GM06990 (cell line): Measurements from ENCODE around the gene G6PC3.

Experiments used
- DNase-seq: peaks from one replicate; pipeline ENCODE4 v3.0.0-alpha.2; 2011; ENCODE audit not compliant: insufficient read length; ENCODE audit errors: extremely low read depth
- H3K27me3 ChIP-seq: replicated peaks from 2 replicates; pipeline ENCODE4 v1.6.0; 2011; ENCODE audit warnings: low read length; ENCODE audit not compliant: control insufficient read depth, insufficient read depth
- H3K36me3 ChIP-seq: 2 replicates; pipeline ENCODE4 v1.5.1; 2011; ENCODE audit warnings: low read length; ENCODE audit not compliant: control insufficient read depth, insufficient read depth
- H3K4me3 ChIP-seq: replicated peaks from 2 replicates; pipeline ENCODE4 v1.5.1; 2011; ENCODE audit warnings: low read depth, mild to moderate bottlenecking, control low read depth, low read length
- TF ChIP-seq, protein P1 (sequence below): IDR thresholded peaks from 2 replicates; pipeline ENCODE4 v1.5.1; 2011; ENCODE audit warnings: low read length, control low read depth, mild to moderate bottlenecking, inconsistent platforms; ENCODE audit not compliant: insufficient read depth, poor library complexity, severe bottlenecking

The G6PC3 gene

DNA sequence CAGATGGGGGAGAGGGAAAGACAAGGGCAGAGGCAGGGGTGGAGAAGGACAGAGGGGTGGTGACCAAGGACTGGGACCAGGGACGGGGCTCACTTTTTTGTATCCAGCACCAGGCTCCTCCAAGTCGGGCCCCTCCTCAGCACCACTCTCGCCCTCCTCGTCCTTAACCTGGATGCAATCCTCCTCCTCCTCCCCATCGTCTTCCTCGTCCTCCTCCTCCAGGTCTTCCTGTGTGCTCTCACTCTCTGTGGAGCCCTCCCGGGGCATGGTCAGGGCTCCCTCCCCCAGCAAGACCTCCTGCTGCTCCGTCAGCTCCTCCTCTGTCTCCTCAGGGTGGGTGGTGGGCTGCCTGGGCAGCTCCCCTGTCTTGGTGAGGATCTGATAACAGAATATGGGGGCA lies 16.8 kb downstream of the G6PC3 start:
- Histone ChIP-seq H3K36me3 (peaks cover 32% of the 10 kb centered on the region), H3K27me3 (no peaks in the 10 kb centered on the region), H3K4me3 (no peak overlapping the region)
- TF ChIP-seq, protein P1, sequence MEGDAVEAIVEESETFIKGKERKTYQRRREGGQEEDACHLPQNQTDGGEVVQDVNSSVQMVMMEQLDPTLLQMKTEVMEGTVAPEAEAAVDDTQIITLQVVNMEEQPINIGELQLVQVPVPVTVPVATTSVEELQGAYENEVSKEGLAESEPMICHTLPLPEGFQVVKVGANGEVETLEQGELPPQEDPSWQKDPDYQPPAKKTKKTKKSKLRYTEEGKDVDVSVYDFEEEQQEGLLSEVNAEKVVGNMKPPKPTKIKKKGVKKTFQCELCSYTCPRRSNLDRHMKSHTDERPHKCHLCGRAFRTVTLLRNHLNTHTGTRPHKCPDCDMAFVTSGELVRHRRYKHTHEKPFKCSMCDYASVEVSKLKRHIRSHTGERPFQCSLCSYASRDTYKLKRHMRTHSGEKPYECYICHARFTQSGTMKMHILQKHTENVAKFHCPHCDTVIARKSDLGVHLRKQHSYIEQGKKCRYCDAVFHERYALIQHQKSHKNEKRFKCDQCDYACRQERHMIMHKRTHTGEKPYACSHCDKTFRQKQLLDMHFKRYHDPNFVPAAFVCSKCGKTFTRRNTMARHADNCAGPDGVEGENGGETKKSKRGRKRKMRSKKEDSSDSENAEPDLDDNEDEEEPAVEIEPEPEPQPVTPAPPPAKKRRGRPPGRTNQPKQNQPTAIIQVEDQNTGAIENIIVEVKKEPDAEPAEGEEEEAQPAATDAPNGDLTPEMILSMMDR, result no peak
- DNase-seq, result no peak

DNA sequence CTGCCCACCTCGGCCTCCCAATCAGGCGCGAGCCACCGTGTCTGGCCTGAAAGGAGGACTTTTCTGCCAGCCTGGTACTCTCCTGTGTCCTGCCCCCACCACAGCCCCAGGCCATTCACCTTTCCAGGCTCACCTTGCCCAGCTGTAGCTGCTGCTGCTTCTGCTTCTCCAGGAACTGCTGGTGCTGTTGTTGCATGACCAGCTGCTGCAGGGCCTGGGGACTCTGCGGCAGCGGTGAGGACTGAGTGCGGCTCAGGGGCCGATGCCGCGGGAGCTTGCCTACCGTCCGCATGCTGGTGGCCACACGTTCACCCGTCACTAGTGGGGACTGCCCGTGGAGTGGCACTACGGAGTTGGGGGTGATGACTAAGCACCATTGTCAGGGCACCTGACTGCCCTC lies 17.7 kb downstream of the G6PC3 start:
- TF ChIP-seq, protein P1, result no peak
- no peaks in the 10 kb centered on the region for H3K27me3 ChIP-seq
- no peak for DNase-seq
- H3K36me3 ChIP-seq, result peaks cover 30% of the 10 kb centered on the region
- H3K4me3 ChIP-seq, result no peak overlapping the region

DNA sequence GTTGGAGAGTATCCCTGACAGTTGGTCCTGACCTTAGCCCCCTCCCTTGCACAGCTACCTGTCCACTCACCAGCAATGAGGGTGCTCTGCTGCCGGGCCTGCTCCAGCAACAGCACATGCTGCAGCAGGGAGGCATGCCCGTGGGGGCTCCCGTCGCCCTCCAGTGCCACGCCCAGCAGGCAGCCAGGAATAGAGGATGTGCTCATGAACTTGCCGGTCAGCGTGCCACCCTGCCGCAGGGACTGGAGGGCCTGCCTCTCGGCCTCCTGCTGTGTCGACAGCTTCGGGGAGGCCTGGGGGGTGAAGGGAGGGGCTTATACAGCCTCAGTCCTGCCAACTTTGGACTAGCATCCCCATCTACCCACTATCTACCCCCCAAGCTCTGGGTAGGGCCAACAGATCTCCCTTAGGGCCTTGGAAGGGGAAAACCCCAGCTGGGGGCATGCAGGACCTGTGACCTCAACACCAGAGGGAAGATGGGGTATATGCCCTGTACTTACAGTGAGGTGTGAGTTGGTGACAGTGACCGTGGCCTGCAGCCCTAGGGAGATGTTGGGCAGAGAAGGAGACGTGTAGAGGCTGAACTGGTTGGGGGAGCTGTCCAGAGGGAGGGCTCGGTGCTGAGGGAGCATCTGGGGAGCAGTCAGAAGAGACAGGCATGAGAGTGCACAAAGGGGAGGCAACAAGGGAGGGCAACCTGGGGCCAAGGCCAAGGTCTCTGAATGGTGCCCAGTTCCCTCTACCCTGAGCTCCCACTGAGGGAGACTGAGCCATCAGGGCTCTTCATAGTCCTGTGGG lies 20.9 kb downstream of the G6PC3 start:
- no peak for DNase-seq
- TF ChIP-seq, protein P1, result no peak
- Histone ChIP-seq H3K4me3 (no peak overlapping the region), H3K27me3 (no peaks in the 10 kb centered on the region), H3K36me3 (peaks cover 20% of the 10 kb centered on the region)

DNA sequence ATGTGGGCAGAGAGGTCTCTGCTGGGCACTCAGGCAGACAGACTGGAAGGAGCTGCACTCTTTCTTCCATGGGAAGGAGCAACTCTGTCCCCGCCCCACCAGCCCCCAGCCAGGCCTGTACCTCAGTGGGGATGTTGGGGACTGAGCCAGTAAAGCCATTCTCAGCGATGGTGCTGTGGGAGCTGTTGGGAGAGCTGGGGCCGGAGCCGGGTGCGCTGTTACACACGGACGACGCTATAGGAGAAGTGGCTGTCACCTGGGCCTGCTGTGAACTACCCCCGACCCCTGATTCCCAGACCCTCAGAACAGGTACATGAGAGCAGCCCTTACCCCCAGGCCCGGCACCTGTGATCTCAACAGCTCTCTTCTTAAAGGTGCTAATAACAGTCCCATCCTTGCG lies 21.5 kb downstream of the G6PC3 start:
- TF ChIP-seq, protein P1, result no peak
- no peak for DNase-seq
- H3K4me3 ChIP-seq, result no peak overlapping the region
- H3K27me3 ChIP-seq, result no peaks in the 10 kb centered on the region
- H3K36me3 ChIP-seq, result peaks cover 17% of the 10 kb centered on the region

DNA sequence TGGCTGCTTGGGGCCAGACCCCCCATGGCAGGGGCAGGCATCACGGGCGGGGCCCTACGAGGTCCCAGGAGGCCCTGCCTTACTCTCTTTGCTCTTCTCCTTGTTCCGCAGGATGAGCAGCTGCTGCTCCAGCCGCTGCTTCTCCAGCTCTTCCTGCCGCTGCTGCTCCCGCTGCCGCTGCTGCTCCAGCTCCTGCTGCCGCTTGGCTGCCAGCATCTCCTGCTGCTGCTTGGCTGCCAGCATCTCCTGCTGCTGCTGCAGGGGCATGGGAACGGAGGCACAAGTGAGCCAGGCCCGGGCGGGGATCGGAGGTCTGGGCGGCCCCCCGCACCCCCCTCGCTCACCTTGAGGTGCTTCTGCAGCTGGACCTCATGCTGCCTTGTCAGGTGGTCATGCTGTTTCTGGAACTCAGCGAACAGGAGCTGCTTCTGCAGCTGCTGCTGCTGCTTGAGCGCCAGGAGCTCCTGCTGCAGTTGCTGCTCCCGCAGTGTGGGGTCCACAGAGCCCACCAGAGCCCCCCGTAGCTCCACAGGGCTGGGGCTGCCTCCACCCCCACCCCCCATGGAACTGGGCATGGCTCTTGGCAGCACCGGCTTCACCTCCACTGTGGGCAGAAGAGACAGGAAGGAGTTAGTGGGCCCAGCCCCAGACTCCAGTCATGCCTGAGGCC lies 22.8 kb downstream of the G6PC3 start:
- Histone ChIP-seq H3K27me3 (no peaks in the 10 kb centered on the region), H3K36me3 (peaks cover 14% of the 10 kb centered on the region), H3K4me3 (no peak overlapping the region)
- TF ChIP-seq, protein P1, result no peak
- no peak for DNase-seq
